ENCODE data around the gene PNRC2. TPM values are rescaled to one million over a fixed set of nuclear protein-coding genes. Genes with fewer than 3 reads are reported as not detected.
A peak's percentile ranks its signal among the peaks of the same experiment; 100 is the strongest.
"Not testable (repeated sequence)": the region's sequence is repeated elsewhere in the genome, so short reads cannot be mapped to it uniquely, and the experiment has no call there.

PNRC2 gene
- total RNA-seq, 2 experiments from 2014 or later: 188 to 200 TPM

GRCh38 chr1:24007079-24007478 lies 47.5 kb downstream of the PNRC2 start:
- H3K27me3 Mint-ChIP-seq: peaks cover 48% of the 10 kb centered on the region

GRCh38 chr1:24008574-24009184 lies 49.1 kb downstream of the PNRC2 start:
- H3K36me3 Mint-ChIP-seq: not testable (repeated sequence)
- H3K27me3 Mint-ChIP-seq: peaks cover 38% of the 10 kb centered on the region

More at GRCh38 chr1:24007079-24007478, 47.5 kb downstream of the PNRC2 start:
- Mint-ChIP-seq H3K9me3 (no peaks in the 10 kb centered on the region), H3K27ac (no peak overlapping the region), H3K36me3 (no peaks in the 10 kb centered on the region), H3K4me1 (no peaks in the 10 kb centered on the region), H3K4me3 (no peak overlapping the region)
- DNase-seq: no peak
- ATAC-seq (ENCODE audit: low read depth): no peak
- POLR2A ChIA-PET: no interaction called here

GRCh38 chr1:24009406-24009805 lies 49.8 kb downstream of the PNRC2 start:
- Mint-ChIP-seq H3K27ac (no peak overlapping the region), H3K4me3 (no peak overlapping the region), H3K9me3 (no peaks in the 10 kb centered on the region), H3K36me3 (no peaks in the 10 kb centered on the region), H3K4me1 (no peaks in the 10 kb centered on the region), H3K27me3 (peaks cover 40% of the 10 kb centered on the region)
- ATAC-seq (ENCODE audit: low read depth) (no peak), DNase-seq (no peak)
- POLR2A ChIA-PET: no interaction called here

More at GRCh38 chr1:24008574-24009184, 49.1 kb downstream of the PNRC2 start:
- DNase-seq; ATAC-seq (ENCODE audit: low read depth); H3K27ac Mint-ChIP-seq; H3K9me3 Mint-ChIP-seq; H3K4me3 Mint-ChIP-seq; H3K4me1 Mint-ChIP-seq; POLR2A ChIA-PET: not testable (repeated sequence)

GRCh38 chr1:24010650-24011049 lies 51.0 kb downstream of the PNRC2 start:
- Mint-ChIP-seq H3K36me3 (no peaks in the 10 kb centered on the region), H3K27ac (peak overlapping the region; percentile 64), H3K4me3 (no peak overlapping the region), H3K4me1 (no peaks in the 10 kb centered on the region), H3K27me3 (peaks cover 40% of the 10 kb centered on the region), H3K9me3 (no peaks in the 10 kb centered on the region)
- no peak for ATAC-seq (ENCODE audit: low read depth)
- DNase-seq: no peak
- POLR2A ChIA-PET: interaction anchor here (0.6 kb wide), 2 partner anchors 642 to 1151 kb away, joined by 3 to 4 read pairs; no protein-coding TSS in a partner anchor

- POLR2A ChIA-PET; H3K4me3 Mint-ChIP-seq; H3K36me3 Mint-ChIP-seq; ATAC-seq (ENCODE audit: low read depth); H3K9me3 Mint-ChIP-seq; H3K27ac Mint-ChIP-seq; H3K4me1 Mint-ChIP-seq; DNase-seq: not testable (repeated sequence)
- peaks cover 34% of the 10 kb centered on the region for H3K27me3 Mint-ChIP-seq
These were observed 53.2 kb downstream of the PNRC2 start for GRCh38 chr1:24012878-24013277.

Small RNAs within 50 kb of the gene (microRNA-seq; reads per million reads assigned to microRNA genes)
- not detected for gene MIR378F

Other genes with a start within 250 kb of the PNRC2 start
- 10 to 100 TPM; 27.0 to 27.7 TPM for gene ELOA, start 216.4 kb upstream of the PNRC2 start, total RNA-seq
- gene PITHD1, start 181.4 kb upstream of the PNRC2 start, total RNA-seq: 10 to 100 TPM; 64.0 to 64.5 TPM
- gene LYPLA2, start 168.7 kb upstream of the PNRC2 start, total RNA-seq: 10 to 100 TPM; 67.0 to 82.5 TPM
- gene GALE, start 159.1 kb upstream of the PNRC2 start, total RNA-seq: 10 to 100 TPM; 18.6 to 19.4 TPM
- 10 to 100 TPM; 35.4 to 37.2 TPM for gene HMGCL, start 134.4 kb upstream of the PNRC2 start, total RNA-seq
- gene FUCA1, start 91.5 kb upstream of the PNRC2 start, total RNA-seq: 10 to 100 TPM; 17.2 to 19.6 TPM
- gene CNR2, start 46.5 kb upstream of the PNRC2 start, total RNA-seq: 1 to 10 TPM; 2.0 TPM
- gene SRSF10, start 20.5 kb downstream of the PNRC2 start, total RNA-seq: 100 to 1,000 TPM; 202 to 223 TPM
- not detected for gene MYOM3, start 152.3 kb downstream of the PNRC2 start, total RNA-seq
- under 1 TPM in 1 of 2 experiments, not detected in 1; 0.11 TPM for gene IL22RA1, start 183.3 kb downstream of the PNRC2 start, total RNA-seq
- 1 to 10 TPM; 6.2 to 7.9 TPM for gene IFNLR1, start 227.5 kb downstream of the PNRC2 start, total RNA-seq